ENCODE results near the gene C4orf46.

DNA sequence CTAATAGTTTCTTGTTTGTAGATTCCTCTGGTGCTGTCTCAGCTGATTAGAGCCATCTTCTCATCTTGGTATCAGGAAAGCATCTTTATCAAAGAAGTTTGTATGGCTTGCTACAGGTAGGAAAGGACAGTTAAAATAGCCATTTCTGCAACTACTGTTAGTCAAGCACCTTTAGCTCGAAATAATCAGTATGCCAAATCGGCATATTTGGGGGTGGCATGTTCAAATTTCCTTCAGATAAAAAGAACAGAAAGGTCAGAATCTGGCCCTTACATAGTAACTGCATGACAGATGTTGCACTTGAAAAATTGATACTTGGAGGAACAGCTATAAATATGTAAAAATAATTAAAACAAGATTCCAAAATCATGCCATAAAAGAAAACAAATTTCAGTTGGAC, 4.8 kb downstream of the C4orf46 start:
- TF ChIP-seq, protein P1, sequence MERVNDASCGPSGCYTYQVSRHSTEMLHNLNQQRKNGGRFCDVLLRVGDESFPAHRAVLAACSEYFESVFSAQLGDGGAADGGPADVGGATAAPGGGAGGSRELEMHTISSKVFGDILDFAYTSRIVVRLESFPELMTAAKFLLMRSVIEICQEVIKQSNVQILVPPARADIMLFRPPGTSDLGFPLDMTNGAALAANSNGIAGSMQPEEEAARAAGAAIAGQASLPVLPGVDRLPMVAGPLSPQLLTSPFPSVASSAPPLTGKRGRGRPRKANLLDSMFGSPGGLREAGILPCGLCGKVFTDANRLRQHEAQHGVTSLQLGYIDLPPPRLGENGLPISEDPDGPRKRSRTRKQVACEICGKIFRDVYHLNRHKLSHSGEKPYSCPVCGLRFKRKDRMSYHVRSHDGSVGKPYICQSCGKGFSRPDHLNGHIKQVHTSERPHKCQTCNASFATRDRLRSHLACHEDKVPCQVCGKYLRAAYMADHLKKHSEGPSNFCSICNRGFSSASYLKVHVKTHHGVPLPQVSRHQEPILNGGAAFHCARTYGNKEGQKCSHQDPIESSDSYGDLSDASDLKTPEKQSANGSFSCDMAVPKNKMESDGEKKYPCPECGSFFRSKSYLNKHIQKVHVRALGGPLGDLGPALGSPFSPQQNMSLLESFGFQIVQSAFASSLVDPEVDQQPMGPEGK (tag by site-specific recombination; IDR thresholded peaks at IDR 0.05), result no peak
- TF ChIP-seq ZNF10 (tag by site-specific recombination; IDR thresholded peaks at IDR 0.05) (no peak), YY1 (tag by site-specific recombination; IDR thresholded peaks at IDR 0.05) (no peak)
- TF ChIP-seq, protein P2, sequence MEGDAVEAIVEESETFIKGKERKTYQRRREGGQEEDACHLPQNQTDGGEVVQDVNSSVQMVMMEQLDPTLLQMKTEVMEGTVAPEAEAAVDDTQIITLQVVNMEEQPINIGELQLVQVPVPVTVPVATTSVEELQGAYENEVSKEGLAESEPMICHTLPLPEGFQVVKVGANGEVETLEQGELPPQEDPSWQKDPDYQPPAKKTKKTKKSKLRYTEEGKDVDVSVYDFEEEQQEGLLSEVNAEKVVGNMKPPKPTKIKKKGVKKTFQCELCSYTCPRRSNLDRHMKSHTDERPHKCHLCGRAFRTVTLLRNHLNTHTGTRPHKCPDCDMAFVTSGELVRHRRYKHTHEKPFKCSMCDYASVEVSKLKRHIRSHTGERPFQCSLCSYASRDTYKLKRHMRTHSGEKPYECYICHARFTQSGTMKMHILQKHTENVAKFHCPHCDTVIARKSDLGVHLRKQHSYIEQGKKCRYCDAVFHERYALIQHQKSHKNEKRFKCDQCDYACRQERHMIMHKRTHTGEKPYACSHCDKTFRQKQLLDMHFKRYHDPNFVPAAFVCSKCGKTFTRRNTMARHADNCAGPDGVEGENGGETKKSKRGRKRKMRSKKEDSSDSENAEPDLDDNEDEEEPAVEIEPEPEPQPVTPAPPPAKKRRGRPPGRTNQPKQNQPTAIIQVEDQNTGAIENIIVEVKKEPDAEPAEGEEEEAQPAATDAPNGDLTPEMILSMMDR (tag by site-specific recombination; IDR thresholded peaks at IDR 0.05), result no peak

Measured in HEK293 (cell line).